ENCODE results near the gene RNF115. TPM values are rescaled to one million over a fixed set of nuclear protein-coding genes. Genes with fewer than 3 reads are reported as not detected.

Gene RNF115
- total RNA-seq, 2 donors from 2014 or later: 12.7 to 13.2 TPM

DNA sequence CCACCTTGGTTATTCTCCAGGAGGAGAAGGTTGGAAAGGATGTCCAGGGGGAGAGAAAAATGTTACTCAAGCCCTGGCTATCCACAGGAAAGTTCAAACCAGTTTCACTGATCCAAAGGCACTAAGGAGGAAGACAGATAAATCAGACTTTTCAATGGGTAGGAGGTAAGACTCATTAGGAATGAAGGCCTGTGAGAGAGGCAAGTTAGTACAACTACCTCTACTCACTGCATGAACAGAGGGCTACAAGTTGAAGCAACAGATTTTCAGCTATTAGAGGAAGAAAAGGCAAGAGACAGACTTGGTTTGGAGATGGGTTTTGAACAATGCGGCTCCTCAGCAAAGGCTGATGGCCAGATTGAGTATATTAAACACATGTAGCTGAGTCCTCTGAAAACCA lies 87.7 kb downstream of the RNF115 start:
- Histone ChIP-seq H3K36me3 (replicated peaks in 1 of 2; ENCODE audit: insufficient read depth in 1 of 2, low read depth in 2 of 2) (no peaks in the 10 kb centered on the region), H3K9me3 (no peaks in the 10 kb centered on the region), H3K4me1 (peaks cover 8% of the 10 kb centered on the region), H3K4me3 (no peak overlapping the region), H3K27ac (no peak overlapping the region), H3K27me3 (no peaks in the 10 kb centered on the region)
- ATAC-seq: no peak
- WGBS, 2 donors: 95 to 96% methylated on average over 1 of the region's 1 CpG
- DNase-seq: no peak
- TF ChIP-seq, protein P1, sequence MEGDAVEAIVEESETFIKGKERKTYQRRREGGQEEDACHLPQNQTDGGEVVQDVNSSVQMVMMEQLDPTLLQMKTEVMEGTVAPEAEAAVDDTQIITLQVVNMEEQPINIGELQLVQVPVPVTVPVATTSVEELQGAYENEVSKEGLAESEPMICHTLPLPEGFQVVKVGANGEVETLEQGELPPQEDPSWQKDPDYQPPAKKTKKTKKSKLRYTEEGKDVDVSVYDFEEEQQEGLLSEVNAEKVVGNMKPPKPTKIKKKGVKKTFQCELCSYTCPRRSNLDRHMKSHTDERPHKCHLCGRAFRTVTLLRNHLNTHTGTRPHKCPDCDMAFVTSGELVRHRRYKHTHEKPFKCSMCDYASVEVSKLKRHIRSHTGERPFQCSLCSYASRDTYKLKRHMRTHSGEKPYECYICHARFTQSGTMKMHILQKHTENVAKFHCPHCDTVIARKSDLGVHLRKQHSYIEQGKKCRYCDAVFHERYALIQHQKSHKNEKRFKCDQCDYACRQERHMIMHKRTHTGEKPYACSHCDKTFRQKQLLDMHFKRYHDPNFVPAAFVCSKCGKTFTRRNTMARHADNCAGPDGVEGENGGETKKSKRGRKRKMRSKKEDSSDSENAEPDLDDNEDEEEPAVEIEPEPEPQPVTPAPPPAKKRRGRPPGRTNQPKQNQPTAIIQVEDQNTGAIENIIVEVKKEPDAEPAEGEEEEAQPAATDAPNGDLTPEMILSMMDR (IDR thresholded peaks at IDR 0.05): no peak
- no peak for TF ChIP-seq POLR2A (IDR thresholded peaks at IDR 0.05)
- intact Hi-C loops (cut with DNase I): no loop called here

DNA sequence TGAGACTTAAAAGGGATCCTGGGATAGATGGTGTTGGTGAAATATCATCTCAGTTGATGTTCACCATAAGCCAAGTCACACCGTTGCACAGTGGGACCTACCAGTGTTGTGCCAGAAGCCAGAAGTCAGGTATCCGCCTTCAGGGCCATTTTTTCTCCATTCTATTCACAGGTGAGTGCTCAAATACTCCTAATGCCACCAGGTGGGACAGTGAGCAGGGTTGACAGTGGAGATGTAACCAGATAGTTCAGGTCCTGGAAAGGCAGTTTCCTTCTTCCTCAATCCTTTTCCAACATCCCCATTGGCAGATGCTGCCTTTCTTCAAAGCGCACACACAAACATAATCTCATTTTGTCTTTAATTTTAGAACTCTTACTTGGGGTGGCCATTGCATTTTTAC lies 93.0 kb downstream of the RNF115 start:
- 83 to 100% methylated on average over 3 of the region's 3 CpGs for WGBS, 2 donors
- H3K27me3 ChIP-seq: no peaks in the 10 kb centered on the region
- DNase-seq (no peak), ATAC-seq (no peak)
- H3K36me3 ChIP-seq (replicated peaks in 1 of 2; ENCODE audit: insufficient read depth in 1 of 2, low read depth in 2 of 2): no peaks in the 10 kb centered on the region
- H3K27ac ChIP-seq: no peak overlapping the region
- intact Hi-C loops (cut with DNase I): no loop called here
- H3K4me3 ChIP-seq: no peak overlapping the region
- no peaks in the 10 kb centered on the region for H3K9me3 ChIP-seq
- no peaks in the 10 kb centered on the region for H3K4me1 ChIP-seq
- TF ChIP-seq, protein P1 (IDR thresholded peaks at IDR 0.05): no peak
- no peak for TF ChIP-seq POLR2A (IDR thresholded peaks at IDR 0.05)

DNA sequence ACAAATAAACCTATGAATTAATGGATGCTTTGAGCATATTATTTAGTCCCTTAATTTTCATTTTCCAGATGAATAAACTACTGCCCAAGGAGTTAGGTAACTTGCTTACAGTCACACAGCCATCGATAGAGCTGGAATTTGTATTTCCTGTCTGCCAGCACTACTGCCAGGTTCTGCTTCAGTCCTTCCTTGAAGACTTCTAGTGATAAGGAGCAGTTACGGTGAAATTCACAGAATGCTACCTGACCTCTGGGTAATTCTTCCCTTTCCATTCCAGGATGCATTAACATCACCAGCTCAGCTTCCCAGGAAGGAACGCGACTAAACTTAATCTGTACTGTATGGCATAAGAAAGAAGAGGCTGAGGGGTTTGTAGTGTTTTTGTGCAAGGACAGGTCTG lies 93.4 kb downstream of the RNF115 start:
- H3K4me3 ChIP-seq: no peak overlapping the region
- WGBS, 2 donors: 65 to 71% methylated on average over 4 of the region's 4 CpGs
- DNase-seq (no peak), ATAC-seq (no peak)
- H3K4me1 ChIP-seq: no peaks in the 10 kb centered on the region
- no peak overlapping the region for H3K27ac ChIP-seq
- no peaks in the 10 kb centered on the region for H3K36me3 ChIP-seq (replicated peaks in 1 of 2; ENCODE audit: insufficient read depth in 1 of 2, low read depth in 2 of 2)
- intact Hi-C loops (cut with DNase I): no loop called here
- TF ChIP-seq, protein P1 (IDR thresholded peaks at IDR 0.05): no peak
- no peak for TF ChIP-seq POLR2A (IDR thresholded peaks at IDR 0.05)
- H3K9me3 ChIP-seq: no peaks in the 10 kb centered on the region
- H3K27me3 ChIP-seq: no peaks in the 10 kb centered on the region

DNA sequence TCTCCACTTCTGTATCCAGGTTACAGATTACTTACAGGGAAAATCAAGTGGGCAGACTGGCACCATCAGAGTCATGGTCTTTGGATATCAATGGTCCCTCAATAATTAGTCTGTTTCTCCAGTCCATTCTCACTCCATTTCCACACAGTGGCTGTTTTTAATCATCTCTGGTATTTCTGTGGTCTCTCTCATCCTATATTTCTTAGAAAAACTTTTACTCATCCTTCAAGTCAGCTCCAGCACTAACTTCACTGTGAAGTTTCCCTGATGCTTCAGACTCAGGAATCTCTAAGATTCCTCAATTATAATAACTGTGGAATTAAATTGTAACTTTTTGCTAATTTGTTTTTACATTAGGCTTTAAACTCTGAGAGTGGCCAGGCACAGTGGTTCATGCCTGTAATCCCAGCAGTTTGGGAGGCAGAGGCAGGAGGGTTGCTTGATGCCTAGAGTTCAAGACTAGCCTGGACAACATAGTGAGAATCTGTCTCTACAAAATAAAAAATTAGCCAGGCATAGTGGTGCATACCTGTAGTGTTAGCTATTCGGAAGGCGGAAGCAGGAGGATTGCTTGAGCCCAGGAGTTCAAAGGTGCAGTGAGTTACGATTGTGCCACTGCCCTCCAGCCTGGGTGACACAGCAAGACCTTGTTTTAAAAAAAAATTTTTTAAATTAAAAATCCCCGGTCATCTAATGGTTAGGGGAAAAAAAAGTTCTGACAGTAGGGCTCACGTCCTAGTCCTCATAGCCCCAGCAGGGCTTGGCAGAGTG lies 94.0 kb downstream of the RNF115 start:
- WGBS, 2 donors: 80% methylated on average over 5 of the region's 5 CpGs
- ATAC-seq: no peak

More for the DNA sequence above, 94.0 kb downstream of the RNF115 start:
- Histone ChIP-seq H3K36me3 (replicated peaks in 1 of 2; ENCODE audit: insufficient read depth in 1 of 2, low read depth in 2 of 2) (no peaks in the 10 kb centered on the region), H3K27me3 (no peaks in the 10 kb centered on the region), H3K4me1 (no peaks in the 10 kb centered on the region), H3K9me3 (no peaks in the 10 kb centered on the region), H3K4me3 (no peak overlapping the region), H3K27ac (no peak overlapping the region)
- TF ChIP-seq POLR2A (IDR thresholded peaks at IDR 0.05): no peak
- TF ChIP-seq, protein P1 (IDR thresholded peaks at IDR 0.05): no peak
- intact Hi-C loops (cut with DNase I): no loop called here
- no peak for DNase-seq

All from body of pancreas (tissue), 4 donors.